Right lung (tissue), 5 donors: ENCODE results near the gene CD83. TPM values are rescaled to one million over a fixed set of nuclear protein-coding genes. Genes with fewer than 3 reads are reported as not detected.

Experiments used
- DNase-seq, 2 donors: peaks; one replicate each; pipeline ENCODE4 v3.0.0-alpha.2; 2013
- polyA plus RNA-seq, 5 donors: library from polyadenylated mRNA; unstranded; fragments of 120-200 nt; gene quantifications; one replicate each; pipeline versions ENCODE4 v1.2.1 to v1.2.3, GENCODE V29; 2013; ENCODE audit warnings: inconsistent platforms in 1 of 5, low replicate concordance in 1 of 5; ENCODE audit not compliant: insufficient read length in 5 of 5, insufficient read depth in 1 of 5

The CD83 gene
- polyA plus RNA-seq, 5 donors = 14.1 to 21.4 (median 19.0) TPM

DNA sequence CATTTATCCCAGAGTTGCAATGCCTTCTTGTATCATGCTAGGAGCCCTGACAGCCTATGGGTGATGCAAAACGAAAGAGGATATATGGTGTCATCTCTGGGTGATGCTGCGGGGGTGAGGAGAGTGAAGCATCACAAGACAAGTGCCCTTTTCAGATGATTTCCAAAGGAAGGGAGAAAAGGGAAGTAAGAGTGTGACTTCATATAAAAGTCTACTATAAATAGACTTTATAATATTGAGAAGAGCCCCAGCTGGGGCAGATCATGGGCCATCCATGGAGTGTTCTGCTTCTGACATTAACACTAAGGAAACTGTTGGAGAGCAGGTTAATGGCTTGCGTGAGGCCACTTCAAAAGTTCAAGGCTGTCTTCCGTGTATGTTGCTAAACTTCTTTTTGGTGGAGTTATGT is 4.4 kb downstream of the CD83 start:
- no peak for DNase-seq

DNA sequence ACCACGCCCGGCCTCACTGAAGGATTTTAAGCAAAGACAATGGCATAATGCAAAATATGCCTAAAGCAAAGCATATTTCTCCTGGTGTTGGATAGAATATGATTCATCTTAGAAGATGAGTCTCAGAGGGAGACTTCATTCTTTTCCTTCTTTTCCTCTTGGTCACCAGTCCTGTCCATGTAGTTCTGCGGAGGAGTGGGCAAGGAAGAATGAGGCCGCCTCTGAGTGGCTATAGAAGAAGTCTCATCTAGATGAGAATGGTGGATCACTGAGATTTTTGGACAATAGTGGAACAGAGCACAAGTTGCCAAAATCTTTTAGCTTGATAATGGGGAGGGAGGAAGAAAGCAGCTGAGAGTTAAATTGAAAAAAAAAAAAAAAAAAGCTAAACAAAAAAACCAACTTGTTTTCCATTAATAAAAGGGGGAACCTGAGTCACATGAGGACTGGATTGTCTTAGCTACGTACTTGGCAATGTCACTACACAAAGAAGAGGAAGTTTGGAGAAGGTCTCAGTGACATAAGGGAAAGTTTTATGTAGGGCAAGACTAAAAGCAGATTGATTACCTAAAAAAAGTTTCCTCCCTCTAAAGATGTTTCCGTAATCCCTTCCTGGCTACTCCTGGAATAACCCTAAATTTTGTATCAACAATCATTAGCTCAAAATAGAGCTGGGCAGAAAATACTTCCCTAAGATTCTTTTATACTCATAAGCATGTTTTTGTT is 6.0 kb downstream of the CD83 start:
- no peak for DNase-seq

DNA sequence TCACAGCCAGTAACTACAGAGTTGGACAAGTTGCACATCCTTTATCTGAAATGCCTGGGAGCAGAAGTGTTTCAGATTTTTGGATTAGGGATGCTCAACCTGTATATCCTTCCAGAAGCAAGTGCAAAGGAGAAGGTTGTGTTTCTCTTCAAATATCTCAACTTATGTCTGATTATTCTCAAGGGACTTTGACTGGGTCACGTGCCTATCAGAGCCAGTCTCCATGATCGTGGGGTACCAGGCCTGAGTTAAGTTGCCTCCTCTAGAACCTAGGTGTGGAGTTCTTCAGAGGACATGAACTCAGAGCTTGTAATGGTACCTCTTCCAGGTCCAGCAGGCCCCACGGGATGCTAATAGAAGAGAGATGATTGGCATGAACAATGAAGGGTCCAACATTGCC is 7.8 kb downstream of the CD83 start:
- DNase-seq = no peak

DNA sequence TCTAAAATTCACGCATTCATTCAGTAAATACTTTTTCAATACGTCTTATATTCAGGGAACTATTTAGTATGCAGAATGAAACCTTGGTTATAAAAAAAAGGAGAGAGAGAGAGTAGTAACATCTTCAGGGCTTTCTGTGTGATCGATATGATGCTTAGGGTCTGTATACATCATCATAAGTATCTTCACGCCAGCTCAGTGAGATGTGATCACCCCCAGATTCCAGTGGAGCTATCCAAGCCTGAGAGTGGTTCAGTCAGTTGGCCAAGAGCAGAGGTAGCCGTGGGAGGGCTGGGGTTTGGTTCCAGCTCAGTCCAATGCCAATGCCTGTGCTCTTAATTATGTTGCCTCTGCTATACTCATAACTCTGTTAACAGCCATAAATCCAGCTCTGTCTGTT is 8.6 kb downstream of the CD83 start:
- DNase-seq = no peak

DNA sequence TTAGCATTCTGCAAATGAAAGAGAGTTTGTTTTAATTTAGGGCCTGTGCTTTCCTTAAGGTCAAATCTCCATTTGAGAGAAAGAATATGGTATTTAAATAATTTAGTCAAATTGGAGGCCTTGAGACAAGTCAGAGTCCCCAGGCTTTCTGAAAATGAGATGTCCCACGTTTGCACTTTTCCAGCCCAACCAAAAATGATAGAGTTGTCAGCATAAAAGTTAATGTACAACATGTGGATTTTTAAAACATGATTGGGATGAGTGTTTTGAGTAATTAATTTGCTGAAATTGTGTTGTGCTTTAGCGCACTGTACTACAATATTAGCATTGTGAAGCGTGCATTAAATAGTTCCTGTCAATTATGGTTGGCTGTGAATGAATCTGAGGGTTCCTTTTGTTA is 10.0 kb downstream of the CD83 start:
- no peak for DNase-seq

DNA sequence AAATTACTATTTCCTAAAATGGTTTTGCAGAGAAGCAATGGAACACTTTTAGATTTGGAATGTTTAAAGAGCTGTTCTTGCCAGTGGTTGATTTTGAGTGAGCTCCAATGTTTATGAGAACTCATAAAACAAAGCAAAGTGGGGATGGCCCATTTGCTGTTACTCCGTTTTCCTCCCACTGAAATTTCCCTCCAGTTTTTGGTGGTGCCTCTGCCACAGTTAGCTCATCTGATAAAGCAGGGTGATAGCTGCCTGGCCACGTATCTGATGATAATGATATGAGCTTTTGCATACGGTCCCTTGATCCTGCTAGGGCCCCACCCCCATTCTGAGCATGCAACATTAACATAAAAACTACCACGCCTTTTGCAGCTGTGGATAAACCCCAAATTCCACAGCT is 10.4 kb downstream of the CD83 start:
- no peak for DNase-seq

DNA sequence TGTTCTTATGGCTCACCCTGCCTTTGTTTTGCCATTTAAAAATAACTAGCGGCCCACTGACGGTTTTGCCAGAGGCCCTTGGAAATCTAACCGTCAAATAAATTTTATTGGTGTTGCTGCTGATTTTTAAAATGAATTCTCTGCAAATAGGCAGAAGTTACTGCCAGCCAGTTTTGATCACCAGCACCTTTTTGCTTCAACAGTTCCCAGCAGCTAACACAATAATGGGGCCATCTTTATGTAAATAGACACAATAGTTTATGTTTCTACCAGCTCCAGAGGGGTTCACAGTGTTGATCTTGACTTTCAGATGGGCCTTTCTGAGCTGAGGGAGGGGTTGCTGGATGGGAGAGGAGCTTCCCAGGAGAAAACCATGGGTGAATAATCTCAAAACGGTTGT is 11.2 kb downstream of the CD83 start:
- no peak for DNase-seq

DNA sequence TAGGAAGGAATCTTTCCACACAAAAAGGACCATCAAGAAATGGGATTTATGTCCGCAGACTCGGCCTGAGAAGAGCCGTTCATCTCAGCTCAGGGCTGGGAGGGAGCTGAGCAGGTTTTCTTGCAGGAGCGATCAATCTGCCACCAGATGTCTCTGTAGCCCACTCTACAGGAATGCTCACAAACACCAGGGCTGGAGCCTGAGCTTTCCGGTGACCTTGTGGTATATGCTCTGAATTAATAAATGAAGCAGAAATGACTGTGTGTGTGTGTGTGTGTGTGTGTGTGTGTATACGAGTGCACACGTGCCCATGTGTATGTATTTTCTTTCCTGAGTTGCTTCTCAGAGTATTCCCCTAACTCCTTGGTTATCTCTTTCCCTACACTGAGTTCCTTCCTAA is 12.0 kb downstream of the CD83 start:
- DNase-seq = peak; percentile 62 to 71

DNA sequence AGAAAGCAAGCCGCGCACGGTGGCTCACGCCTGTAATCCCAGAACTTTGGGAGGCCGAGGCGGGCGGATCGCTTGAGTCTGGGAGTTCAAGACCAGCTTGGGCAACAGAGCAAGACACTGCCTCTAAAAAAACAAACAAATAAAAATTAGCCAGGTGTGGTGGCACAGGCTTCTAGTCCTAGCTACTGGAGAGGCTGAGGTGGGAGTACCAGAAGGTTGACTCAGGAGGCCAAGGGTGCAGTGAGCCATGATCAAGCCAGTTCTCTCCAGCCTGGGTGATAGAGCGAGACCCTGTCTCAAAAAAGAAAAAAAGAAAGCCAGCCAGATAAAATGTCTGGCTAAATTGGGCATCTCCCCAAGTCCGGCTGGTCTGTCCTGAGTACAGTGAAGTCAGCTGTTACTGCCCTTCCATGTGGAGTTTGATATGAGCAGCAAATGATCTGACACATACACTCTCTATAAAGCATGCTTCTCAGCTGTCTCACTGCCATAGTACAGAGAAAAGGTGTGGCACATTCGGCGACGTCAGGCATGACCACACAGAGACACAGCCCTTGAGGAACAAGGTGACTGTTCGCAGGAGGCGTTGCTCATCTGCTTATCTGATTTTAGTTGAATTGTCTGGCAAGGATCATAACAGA is 13.0 kb downstream of the CD83 start:
- no peak for DNase-seq

DNA sequence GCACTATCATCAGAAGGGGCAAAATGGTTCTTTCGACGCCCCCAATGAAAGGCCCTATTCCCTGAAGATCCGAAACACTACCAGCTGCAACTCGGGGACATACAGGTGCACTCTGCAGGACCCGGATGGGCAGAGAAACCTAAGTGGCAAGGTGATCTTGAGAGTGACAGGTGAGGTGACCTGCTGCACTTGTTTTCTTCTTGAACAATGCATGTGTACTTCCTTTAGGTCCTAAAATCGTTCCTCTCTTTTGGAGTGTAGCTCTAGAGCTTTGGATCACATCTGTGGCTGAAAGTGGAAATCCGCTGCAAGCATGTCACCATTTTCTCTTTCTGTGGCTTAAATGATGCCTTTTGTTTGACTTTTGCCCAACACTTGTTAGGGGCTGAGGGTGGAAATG is 14.0 kb downstream of the CD83 start:
- no peak for DNase-seq

DNA sequence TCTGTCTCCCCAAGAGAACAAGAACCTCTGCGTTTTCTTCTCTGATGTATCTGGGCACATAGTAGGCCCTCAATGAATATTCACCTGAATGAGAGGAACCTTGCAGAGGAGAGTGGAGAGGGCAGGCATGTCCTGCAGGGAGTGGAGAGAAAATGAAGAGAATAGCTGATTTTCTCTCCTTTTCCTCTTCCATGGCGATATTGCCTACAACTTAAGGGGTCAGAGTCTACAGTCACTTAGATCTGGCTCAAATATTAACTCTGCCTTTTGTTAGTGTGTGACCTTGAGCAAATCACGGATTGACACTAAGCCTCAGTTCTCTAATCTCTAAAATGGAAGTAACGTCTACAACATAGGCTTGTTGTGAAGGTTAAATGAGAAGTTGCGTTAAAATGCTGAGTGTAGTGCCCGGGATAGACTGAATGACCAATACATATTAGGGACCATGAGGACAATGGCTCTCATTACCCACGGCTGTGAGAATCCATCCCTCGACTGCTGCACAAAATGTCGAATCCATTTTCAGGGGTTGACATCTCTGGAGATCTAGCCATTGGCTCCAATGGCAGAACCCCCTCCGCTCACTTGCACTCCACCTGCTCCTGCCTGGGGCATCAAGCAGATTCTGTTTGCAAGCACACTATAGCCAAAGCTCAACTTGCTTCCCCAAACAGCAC is 14.8 kb downstream of the CD83 start:
- no peak for DNase-seq

DNA sequence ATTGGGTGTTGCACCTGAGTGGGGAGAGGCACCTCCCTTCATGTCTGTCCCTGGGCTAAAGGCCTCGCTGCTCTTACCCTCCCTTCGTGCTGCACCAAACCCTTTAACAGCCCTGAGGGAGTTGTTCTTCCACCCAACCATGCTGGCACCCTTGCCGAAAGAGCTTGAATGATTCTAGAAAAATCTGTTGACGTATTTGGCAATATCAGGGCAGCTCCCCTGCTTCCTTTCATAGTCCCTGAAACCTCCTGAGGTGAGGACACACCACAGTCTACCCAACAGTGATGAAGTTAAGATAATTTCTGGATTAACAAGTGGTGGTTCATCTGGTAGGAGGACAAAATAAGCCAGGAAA is 15.3 kb downstream of the CD83 start:
- DNase-seq = no peak

DNA sequence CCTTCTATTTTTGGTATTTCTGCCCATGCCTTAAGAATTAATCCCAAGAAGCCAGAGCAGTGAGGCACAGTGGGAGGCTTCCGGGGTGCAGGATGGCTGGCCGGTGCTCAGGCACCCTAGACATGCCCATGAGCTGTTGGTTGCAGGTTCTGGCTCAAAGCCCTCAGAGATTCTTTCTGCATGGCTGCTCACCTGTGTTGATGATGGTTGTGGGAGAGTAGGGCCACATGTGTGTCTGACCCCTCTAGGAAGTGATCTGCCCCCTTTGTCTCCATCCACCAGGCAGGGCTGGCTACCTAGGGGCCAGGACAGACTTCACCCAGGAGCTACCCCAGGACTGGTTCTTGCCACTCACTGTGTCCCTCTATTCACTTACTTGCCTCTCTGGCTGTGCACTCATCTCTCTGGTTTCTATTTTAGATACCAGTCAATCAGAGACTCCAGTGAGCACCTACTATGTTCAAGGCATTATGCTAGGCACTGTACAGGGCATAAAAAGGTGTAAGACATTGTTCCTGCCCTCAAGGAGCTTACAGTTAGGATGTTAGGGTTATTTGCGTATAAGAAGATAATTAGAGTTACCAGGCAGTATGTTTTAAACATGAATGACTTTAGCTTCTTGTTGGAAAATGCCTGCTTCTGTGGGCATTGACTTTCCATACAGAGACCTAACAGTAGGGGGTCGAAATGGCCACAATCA is 16.8 kb downstream of the CD83 start:
- DNase-seq = no peak

DNA sequence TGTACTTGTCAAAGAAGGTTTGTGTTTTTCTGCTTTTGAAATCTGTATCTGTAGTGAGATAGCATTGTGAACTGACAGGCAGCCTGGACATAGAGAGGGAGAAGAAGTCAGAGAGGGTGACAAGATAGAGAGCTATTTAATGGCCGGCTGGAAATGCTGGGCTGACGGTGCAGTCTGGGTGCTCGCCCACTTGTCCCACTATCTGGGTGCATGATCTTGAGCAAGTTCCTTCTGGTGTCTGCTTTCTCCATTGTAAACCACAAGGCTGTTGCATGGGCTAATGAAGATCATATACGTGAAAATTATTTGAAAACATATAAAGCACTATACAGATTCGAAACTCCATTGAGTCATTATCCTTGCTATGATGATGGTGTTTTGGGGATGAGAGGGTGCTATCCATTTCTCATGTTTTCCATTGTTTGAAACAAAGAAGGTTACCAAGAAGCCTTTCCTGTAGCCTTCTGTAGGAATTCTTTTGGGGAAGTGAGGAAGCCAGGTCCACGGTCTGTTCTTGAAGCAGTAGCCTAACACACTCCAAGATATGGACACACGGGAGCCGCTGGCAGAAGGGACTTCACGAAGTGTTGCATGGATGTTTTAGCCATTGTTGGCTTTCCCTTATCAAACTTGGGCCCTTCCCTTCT is 18.4 kb downstream of the CD83 start:
- DNase-seq = no peak

DNA sequence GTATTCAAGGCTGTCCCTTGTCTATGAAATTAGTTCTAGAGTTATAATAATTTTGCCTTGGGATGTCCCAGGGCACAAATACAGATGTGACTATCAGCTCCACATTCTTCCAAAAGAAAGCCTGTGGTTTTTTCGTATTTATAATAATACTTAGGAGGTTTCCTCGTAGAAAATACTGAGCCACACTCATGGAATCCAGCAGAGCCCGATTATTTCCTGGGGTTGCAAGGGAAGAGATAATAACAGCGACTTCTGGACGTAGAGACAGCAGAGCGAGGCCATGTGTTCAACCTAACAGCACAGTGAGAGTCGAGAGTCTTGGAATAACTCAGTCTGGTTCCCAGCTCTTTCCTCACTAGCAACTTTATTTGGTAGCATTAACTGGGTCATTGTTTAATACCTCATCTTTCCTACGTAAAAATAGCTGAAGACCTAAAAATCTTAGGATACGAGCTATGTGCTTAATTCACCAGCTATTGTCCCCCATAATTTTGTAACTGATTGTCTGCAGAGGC is 21.2 kb downstream of the CD83 start:
- no peak for DNase-seq

DNA sequence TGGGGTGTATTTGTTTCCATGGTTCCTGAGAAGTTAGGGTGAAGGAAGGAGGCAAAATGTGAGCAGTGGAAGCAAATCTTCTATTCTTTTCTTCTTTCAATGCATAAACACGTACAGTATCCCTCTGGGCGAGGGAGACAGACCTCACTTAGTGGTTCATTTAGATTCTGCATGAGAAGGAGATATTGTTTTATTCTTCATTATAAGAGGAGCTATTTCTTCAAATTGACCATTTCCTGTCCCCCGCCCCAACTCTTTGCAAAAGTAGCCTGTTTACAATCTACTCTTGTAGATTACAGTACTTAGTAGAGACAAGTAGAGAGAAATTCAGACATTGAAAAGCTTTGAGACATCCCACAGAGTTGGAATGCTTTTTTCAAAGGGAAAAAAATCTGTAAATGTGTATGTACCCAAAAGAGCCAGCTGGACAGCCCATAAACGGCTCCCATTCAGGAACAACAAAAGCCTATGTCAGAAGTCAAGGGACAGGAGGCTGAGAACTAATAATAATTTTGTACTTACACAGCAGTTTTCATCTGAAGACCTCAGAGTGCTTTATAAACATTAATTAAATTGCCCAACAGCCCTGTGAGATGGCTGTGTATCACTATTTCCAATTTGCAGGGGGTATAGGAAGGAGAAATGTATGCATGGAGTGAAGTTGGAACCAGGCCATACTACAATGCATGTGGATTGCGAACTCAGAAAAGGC is 23.9 kb downstream of the CD83 start:
- peak; percentile 43 to 49 for DNase-seq

DNA sequence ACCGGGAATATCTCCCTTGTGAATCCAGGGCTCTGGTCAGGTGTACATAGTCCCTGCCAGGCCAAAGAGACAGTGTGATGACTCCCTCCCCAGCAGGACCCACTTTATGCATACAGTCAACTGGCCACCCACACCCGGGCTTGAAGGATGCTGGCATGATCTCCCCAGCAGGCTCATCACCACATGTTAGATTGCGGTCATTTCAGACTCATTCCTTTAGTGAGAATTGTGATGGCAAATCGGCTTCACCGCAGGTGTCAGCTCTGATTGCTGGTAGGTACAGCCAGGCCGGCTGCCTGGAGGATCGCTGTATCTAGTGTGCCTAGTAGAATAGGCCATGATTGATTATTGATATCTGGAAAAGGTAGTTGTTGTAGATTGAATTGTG is 24.5 kb downstream of the CD83 start:
- DNase-seq = no peak

DNA sequence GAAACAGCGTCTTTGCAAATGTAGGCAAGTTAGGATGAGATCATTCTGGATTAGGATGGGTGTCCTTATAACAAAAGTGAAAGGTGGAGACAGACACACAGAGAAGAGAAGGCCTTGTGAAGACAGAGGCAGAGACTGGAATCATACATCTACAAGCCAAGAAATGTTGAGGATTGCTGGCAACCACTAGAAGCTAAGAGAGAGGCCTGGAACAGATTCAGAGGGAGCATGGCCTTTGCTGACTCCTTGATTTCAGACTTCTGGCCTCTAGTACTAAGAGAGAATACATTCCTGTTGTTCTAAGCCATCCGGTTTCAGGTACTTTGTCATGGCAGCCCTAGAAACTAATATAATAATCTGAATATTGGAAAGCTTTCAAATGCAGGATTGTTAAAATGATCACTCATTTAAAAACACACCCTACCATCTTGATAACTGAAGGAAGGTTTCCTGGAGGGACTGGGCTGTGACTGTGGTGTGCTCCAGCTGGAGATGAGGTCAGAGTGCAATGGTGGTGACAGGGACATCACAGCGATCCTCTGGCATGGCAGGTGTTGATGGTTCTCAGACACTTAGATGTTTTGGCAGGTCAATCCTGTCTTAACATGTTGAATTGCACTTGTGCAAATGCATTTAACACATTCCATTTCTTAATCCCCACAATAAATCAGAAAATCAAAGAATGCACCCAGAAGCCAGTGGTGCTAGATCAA is 25.1 kb downstream of the CD83 start:
- peak in 1 of 2 donors; percentile 46 for DNase-seq

DNA sequence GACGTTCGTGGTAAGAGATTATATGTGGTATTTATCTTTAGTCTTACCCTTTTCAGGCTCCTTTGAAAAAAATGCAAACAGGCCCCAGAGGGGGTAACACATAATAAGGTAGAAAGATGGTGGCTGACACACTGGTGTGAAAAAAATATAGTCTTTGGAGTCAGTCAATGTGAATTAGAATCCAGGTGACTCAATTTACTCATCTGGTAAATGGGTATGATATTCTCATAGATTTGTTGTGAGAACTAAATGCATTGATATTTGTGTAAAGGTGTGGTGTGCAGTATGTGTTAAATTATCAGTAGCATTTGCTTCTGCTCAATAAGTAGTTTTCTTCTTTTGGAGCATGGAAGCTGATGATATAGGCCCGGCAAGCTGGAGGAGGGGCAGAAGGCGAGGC is 25.7 kb downstream of the CD83 start:
- DNase-seq = no peak

DNA sequence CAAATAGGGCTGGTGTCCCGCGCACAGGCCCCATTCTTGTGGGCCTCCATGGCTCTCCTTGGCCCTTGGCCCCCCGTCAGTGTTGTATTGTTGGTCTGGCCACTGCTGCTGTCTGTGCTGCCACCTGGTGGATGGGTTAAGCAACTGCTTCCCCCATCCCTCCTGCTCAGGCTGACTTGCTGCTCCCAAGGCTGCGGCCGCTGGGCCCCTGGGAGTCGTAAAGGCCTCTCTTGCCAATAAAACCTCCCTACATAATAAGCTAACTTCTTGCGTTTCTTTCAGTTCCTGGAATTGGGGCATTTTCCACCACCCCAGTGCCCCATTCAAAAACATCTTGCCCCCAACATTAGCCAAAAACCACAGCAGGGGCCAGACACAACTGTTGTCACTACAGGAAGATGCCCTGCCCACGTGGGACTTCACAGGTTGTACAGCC is 27.1 kb downstream of the CD83 start:
- no peak for DNase-seq
